ENCODE results near the gene LRFN2.

The LRFN2 gene

GRCh38 chr6:40585651-40586269 is 1.4 kb downstream of the LRFN2 start:
- DNase-seq: no peak

- no peak for DNase-seq
Measured at GRCh38 chr6:40585223-40585622, 1.9 kb downstream of the LRFN2 start.

- DNase-seq: no peak
Measured at GRCh38 chr6:40584741-40585140, 2.4 kb downstream of the LRFN2 start.

DNA sequence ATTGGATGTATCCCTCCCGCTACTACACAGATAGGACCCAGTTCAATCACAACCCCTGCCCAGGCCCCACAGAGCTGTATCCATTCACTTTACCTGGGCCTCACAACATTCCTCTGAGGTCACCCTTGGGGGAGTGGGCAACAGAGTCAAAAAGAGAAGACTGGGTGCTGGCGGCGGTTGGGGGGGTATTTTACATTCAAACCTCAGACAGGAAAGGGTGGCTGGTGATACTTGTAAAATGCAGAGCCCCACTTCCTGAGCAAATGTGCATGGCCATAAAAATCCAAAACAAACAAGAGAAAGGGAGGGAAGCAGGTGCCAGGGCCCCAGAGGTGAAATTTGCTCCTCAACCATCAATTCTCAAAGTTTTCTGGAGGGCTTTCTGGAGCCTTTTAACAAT is 3.5 kb downstream of the LRFN2 start:
- DNase-seq: no peak

DNA sequence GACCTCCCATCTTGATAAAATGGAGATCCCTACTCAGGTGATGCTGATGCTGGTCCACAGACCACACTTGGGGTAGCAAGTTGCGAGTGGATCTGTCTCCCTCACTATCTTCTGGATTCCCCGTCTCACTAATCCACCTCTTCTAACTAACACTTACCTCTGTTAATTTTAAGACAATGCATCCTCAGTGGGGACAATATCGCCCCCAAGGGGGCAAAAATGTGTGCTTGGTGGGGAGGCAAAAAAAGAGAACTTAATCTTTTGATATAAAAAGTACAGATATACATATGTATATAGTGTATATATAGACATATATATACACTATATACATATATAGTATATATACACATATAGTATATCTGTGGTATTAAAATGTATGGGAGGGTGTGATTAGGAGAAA is 4.3 kb downstream of the LRFN2 start:
- no peak for DNase-seq

GRCh38 chr6:40579101-40579500 is 8.1 kb downstream of the LRFN2 start:
- no peak for DNase-seq

- no peak for DNase-seq
Measured at GRCh38 chr6:40577672-40578071, 9.5 kb downstream of the LRFN2 start.

GRCh38 chr6:40573221-40573620 is 13.9 kb downstream of the LRFN2 start:
- DNase-seq: no peak

DNA sequence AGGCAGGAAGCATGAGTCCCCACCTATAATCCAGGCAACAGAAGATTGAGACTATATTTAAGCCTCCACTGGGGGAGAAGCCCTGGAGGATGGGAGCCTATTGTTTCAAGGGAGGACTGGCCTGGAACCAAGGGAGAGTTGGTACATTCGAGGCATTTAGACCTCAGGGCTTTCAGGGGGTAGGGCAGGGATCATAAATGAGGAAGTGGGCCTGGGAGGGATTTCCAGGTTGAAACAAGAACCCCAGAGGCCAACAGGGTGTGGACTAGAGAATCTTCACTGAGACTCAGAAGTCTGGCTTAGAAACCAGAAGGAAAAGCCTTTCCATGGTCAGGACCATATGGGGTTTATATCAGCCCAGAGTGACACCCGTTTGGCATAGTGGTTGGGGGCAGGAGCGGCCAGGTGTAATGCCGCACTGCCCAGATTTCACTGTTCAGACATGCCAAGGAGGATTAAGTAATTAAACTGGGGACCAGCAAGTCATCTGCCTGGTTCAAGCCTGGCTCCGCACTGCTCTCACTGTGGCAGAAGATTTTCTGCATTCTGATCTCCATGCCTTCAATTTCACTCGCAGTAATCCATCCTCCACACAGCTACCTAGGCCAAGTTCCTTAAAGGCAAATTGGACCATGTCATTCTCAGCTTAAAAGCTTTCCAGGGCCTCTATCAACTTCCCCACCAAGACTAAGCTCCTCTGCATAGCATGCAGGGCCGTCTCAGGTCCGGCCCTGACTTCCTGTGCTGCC is 17.8 kb downstream of the LRFN2 start:
- DNase-seq: no peak

GRCh38 chr6:40568062-40568708 is 19.0 kb downstream of the LRFN2 start:
- no peak for DNase-seq

GRCh38 chr6:40563111-40563510 is 24.1 kb downstream of the LRFN2 start:
- DNase-seq: no peak

DNA sequence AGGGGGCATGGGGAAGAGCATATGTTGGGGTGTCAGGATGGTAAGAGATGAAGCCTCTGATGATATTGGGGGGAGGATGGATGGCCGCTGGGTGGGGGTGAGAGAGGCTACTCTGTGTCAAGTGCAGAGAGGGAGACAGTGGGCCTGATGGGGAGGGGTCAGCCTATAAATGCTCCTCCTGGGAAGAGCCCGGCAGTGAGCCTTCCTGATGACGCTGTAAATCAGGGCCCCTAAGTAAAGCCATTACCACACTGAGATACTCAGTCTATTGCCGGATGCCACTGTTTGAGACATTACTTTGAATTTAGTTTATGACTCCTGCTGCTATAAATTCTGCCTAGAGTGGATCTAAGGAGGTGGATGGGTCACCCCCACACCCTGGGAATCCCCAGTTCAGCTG is 28.1 kb downstream of the LRFN2 start:
- DNase-seq: no peak

- no peak for DNase-seq
Measured at GRCh38 chr6:40558102-40558501, 29.1 kb downstream of the LRFN2 start.

GRCh38 chr6:40556881-40557280 is 30.3 kb downstream of the LRFN2 start:
- DNase-seq: no peak

GRCh38 chr6:40556023-40556422 is 31.1 kb downstream of the LRFN2 start:
- no peak for DNase-seq

GRCh38 chr6:40555092-40555491 is 32.1 kb downstream of the LRFN2 start:
- no peak for DNase-seq

DNA sequence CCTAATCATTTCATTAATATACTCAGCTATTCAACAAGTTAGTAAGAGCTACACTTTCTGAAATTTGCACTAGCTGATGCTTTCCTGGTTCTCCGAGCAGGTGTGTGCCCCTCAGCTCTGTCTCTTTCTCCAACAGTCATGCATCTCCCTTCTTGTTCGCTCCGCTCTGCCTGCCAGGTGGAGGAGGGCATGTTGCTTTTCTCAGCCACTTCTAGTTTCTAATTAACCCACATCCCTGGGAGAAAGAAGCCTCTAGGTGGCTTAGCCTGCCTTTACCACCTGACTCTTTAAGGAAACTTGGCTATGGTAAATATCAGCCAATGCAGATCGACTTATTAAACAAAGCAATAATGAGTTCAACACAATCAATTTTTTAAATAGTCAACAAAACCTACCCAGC is 34.2 kb downstream of the LRFN2 start:
- DNase-seq: no peak

- DNase-seq: no peak
Measured at GRCh38 chr6:40551966-40552505, 35.1 kb downstream of the LRFN2 start.

- DNase-seq: no peak
Measured at GRCh38 chr6:40550202-40551101, 36.7 kb downstream of the LRFN2 start.

DNA sequence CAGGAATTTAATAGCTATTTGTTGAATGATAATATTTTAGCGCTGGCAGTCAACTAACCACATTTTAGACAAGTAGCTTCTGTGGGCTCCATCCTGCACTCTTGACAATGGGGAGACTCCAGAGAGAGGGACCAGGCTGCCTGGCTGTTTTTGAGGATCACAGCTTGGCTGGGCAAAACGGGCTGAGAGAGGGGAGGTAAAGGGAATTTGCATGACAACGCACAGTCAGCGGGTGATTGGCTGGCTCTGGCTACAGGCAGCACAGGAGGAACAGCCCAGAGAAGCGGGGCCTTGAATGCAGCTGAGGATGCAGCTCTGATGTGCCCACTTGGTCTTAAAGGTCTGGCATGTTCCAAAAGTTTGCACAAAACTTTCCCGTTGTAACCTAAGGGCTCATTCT is 41.2 kb downstream of the LRFN2 start:
- no peak for DNase-seq

DNA sequence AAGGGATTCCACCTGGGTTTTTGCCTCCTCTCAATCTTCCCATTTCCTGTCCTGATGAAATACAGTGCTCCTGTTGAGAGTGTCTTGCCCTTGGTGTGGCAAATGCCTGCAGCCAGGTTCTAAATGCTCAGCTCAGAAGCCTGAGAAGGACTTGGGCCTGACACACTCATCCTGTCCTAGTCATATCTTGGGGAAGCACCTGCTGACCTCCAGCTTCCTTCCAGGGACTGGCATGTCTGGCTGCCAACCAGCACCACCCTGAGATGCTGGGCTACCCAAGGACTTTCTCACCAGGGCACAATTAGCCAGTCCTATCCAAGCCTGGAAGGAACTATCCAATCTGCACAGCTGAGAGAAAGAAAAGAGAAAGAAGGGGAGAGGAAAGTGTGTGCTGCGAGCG is 43.4 kb downstream of the LRFN2 start:
- no peak for DNase-seq

DNA sequence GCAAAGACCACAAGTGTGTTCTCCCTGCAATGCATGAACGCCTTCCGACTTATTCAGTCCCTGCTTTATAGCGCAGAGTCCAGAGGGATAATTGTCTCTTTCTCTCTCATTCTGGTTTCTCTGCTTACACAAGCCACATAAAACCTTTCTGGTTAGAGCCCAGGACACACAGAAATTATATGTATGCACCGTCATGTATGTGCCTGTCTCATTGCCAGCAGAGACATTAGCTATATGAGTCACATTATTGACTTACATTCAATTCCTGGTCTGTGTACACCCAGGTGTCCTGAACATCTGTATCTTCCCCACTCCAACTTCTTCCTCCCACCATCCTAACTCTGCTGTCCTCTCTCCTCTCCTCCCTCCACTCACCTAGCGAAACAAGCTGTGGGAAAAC is 44.0 kb downstream of the LRFN2 start:
- no peak for DNase-seq

- no peak for DNase-seq
Measured at GRCh38 chr6:40542175-40542764, 44.9 kb downstream of the LRFN2 start.

Measured in NCI-H2171 (cell line).